ENCODE measurements around the gene CREG1.
"Not testable (repeated sequence)": the region's sequence is repeated elsewhere in the genome, so short reads cannot be mapped to it uniquely, and the experiment has no call there.

Gene CREG1

DNA sequence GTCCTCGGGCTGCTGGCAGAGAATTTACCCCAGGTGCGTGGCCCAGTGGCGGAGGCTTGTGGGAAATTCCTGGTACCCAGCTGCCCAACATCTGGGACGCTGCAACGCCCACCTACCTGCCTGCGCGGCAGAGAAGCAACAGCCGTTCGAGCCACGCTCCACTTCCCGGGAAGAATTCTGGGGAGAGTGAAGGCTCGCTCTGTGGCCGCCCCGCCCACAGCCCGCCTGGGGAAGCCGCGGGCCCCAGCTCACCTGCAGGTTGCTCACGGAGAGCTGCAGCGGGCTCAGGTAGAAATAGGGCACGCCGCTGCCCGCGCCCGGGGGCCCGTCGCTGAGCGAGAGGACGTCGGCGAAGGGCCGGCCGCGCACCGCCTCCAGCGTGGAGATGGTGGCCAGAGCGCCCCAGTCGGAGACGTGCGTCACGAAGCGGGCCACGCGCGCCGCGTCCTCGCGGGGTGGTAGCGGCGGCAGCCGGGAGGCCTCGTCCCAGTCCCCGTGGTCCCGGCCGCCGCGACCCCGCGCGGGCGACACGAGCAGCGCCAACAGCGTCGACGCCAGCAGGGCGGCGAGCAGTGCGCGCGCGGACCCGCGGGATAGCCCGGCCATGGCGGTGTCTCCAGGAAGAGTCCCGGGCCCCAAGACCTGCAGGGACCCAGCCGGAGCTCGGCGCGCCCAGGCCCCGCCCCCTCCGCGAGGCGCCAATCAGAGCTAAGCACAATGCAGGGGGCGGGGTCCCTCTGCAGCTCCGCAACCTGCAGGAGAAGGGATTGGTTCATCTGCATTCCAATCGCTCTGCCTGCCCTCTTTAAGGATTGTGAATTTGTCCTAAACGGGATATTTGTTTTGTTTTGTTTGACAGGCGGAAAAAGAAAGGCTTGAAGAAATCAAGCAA lies at the start of gene CREG1:
CREG1 (minus strand) TSS at position 627 of the 892 bp plus-strand sequence.
- peak; percentile 91 to 94 for DNase-seq

DNA sequence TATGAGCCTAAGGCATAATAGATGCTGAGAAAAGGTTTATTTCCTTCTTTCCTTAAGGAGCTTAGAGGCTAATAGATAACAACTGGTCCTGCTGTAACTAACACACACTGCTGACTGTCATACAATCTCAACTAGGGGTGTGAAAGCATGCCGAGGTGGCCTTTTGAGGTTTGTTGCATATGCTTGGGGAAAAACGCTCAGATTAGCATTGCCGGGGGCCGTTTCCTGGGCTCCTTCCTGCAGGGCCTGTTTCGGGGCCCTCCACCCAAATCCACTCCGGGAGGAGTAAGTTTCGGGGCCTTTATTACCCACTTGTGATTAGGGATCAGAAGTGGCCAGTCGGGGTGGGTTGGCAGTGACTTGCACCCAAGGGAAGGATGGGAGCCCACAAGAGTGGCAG lies 49.3 kb upstream of the CREG1 start:
- peak in 1 of 2 donors; percentile 17 for DNase-seq

DNA sequence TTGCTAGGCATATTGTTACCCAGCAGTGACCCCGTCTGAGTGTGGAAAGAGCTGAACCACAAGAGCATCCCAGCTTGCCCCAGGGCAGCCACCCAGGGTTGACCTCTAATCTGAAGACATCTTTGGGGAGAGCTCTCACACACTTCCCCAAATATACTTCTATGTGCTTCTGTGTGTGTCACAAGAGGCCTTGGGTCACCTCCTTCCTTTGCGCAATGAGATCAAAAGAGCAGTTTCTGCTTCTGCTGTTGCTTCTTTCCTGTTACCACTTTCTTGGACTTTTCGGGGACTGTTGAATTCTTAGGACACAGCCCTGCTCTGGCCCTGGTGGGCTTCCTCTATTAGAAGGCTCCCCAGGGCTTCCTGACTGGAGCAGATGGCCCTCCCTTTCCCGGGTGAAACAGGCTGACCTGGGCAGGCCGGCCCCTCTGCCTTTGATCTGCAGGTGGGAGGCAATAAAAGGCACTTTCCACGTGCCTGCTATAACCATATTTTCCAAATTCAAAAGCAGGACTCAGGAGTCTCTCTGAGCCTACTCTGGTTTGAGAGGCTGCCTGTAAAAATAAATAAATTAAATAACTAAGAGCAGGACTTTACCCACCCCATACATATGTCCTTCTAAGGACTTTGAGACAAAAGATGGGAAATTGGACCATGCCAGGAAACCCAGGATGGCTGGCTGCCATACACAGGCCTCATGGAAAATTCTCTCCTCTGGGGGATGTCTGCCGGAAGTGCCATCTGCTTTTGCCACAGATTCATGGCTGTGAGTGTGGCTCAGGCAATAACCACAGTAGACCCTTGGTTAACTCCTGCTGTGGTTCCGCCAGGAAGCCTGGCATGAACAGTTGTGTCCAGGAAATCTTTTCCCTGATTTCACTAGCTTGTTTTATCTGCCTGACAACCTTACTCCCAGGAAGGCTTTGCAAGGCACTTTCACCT lies 48.2 kb upstream of the CREG1 start:
- DNase-seq: peak in 1 of 2 donors; percentile 16

DNA sequence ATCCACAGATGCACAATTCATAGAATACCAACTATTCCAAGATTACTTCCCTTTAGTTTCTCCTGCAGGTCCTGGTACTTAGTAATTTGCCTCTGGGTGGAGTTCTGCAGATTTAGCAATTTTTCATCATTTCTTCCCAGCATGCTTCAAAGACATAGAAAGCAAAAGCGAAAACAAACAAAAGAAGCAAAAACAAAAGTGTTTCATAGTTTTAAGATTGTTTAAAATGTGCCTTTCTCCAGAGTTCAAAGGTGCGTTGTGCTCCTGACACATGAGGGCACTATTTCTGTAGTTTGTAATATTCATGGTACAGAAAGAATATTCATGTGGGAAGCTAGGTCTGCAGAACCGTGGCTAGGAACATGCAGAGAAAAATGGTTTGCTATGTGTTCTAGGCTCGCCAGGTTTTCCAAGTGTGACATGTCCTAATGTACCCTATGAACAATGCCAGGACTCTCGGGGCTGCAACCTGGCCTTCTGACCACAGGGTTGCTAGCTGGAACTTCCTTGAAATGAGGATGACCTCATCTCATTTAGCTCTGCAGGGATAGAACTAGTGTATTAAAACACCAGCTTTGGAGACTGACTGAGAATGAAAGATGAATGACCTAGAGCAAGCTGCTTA lies 46.5 kb upstream of the CREG1 start:
- peak; percentile 11 to 26 for DNase-seq

DNA sequence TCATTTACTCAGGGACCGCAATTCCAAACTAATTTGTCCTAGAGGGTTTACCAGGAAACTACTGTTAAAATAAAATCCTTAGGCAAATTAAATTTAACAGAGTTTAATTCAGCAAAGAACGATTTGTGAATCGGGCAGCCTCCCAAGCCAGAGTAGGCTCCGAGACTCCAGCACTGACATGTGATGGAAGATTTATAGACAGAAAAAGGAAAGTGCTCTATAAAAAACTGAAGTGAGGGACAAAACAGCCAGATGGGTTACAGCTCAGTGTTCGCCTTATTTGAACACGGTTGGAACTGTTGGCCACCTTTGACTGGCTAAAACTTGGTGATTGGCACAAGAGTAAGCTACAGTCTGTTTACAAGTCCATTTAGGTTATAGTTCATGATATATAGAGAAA lies 41.3 kb upstream of the CREG1 start:
- DNase-seq: no peak

DNA sequence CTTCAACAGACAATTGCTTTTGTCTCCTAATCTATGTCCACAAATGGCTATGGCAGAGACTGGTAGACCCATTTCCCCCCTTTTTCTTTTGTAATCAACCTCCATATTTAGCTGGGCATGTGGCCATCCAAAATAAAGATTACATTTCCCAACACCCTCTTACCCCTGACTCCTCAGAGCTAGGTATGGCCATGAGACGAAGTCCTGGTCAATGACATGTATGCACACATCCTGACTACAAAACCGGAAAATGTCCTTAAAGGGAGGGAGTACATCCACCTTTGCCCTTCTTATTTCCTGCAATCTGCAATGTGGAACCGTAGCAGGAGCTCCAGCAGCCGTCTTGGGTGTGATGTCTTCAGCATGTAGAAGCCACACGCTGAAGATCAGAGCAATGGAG lies 40.3 kb upstream of the CREG1 start:
- no peak for DNase-seq

DNA sequence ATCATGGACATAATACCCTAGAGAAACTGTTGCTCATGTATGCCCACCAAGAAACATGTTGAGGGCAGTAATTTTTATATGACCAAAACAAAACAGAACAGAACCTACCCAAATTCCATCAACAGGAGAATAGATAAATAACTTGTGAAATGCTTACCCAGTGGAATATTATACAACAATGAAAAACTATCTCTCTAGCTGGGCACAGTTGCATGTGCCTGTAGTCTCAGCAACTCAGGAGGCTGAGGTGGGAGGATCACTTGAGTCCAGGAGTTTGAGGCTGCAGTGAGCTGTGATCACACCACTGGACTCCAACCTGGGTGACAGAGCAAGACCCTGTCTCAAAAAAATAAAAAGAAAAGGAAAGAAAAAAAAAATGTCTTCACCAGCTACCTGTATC lies 38.9 kb upstream of the CREG1 start:
- DNase-seq: no peak

DNA sequence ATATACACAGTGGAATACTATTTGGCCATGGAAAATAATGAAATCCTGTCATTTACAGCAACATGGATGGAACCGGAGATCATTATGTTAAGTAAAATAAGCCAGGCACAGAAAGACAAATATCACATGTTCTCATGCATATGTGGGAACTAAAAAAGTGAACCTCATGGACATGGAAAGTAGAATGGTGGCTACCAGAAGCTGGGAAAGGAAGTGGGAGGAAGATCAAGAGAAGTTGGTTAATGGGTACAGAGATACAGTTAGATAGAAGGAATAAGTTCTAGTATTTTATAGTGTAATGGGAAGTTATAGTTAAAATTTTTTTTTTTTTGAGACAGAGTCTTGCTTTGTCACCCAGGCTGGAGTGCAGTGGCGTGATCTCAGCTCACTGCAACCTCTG lies 34.8 kb upstream of the CREG1 start:
- no peak for DNase-seq

DNA sequence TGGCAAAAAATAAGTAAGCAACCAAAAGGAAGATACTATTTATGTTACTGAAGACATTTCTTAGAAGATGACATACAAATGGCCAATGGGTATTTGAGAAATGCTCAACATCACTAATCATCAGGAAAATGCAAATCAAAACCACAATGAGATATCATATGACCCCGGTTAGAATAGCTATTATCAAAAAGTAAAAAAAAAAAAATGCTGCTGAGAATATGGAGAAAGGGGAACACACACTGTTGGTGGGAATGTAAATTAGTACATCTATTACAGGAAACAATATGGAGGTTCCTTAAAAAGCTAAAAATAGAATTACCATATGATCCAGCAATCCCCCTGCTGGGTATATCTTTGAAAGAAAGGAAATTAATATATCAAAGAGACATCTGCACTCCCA lies 34.3 kb upstream of the CREG1 start:
- no peak for DNase-seq

DNA sequence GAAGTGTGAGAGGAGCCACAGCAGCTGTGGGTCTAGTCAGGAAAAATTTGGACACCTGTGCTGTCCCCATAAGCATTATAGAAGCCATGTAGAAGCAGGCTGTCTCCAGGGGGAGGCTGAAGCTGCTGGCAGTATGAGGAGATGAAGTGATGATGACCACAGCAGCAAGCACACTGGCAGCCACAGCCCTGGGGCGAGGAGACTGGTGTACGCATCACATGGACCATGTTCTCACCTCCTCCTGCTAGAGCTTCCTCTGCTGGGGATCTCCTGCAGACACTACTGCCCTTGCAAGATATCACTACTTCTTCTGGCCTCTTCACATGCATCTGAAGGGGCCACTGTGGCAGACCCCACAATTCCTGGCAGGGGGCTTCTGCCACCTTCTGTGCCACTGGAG lies 33.8 kb upstream of the CREG1 start:
- no peak for DNase-seq

DNA sequence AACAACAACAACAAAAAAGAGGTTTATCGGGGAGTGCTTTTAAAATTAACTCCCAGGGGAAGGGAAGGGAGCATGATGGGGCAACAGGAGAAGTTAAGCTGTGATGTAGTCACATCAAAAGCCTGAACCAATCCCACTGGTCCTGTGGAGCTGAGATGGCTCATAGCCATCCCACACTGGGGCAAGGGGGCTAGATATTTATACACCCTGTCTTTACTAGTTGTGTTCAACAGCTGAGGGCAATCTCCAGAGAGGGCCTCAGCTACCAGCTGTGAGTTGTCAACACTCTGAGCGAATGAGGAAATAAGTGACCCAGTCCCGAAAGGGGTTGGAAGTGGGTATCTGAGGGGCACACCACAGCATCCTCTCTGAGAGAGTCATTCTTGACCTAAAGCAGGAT lies 31.0 kb upstream of the CREG1 start:
- no peak for DNase-seq

DNA sequence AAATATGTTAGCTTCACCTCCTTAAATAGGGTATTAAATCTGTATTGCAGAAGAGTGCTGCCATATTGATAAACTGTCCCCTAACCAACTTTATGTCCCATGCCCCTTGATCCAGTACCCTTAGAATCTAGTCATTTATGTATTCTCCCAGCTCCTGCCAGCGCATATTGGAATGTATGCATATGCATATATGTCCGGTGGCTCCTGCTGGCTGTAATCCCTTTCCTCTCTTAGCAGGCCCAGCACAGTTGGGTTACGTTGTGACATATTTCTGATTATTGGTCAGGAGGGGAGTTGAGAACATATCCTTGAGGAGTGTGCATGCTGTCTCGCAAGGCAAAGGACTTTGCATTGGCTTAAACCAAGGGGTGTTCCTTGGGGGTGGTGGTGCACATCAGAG lies 29.2 kb upstream of the CREG1 start:
- DNase-seq: no peak

DNA sequence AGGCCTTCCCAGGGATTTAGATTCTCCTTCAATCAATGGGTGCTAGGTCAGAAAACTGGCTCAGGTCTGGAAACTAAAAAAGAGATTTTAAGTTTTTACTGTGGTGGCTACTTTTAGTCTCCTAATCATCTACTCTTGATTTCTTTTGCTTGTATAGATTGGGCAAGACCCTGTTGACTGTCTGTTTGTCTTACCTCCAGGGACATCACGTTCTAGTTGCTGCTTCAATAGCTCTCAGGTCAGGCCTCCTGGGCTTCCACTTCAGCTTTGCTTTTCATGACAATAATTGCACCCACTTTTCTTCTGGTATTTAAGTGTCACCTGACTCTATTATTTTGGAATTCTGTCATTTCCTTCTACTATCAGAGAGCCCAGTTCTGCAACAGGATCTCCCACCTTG lies 28.5 kb upstream of the CREG1 start:
- DNase-seq: no peak

DNA sequence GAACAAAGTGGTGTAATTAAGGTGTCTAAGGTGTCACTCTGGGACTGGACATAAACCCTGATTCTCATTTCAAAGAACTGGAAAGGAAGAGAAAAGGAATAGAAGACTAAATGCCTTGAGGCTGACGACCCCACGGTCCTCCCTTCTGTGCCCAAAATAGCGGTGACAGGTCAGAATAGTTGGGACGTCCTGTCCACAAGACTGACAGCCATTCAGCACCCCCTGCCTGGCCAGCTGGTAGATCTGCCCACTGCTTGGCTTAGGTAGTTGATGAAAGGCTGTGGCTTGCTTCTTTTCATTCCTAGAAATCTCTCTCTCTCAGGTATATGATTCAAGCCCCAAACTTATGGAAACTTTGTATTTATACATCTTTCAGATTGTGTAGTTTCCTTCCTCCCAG lies 26.4 kb upstream of the CREG1 start:
- DNase-seq: no peak

DNA sequence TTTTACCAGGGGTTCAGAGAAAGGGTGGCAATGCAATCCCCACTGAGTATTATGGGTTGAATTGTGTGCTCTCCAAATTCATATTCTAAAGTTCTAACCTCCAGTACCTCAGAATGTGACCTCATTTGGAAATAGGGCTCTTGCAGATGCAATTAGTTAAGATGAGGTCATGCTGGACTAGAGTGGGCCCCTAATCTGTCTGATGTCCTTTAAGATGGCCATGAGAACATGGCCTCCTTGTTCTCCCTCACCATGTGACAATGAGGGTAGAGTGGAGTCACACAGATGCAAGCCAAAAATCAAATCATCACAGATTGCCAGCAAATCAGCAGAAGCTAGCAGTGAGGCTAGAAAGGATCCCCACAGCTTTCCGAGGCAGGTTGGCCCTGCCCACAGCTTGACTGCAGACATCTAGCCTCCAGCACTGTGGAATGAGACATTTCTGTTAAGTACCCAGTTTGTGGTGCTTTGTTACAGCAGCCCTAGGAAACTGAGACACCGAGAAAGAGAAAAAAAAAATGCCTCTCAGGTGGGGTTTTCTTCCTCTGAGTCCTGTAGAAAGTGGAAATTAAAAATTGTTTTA lies 25.5 kb upstream of the CREG1 start:
- DNase-seq: no peak

DNA sequence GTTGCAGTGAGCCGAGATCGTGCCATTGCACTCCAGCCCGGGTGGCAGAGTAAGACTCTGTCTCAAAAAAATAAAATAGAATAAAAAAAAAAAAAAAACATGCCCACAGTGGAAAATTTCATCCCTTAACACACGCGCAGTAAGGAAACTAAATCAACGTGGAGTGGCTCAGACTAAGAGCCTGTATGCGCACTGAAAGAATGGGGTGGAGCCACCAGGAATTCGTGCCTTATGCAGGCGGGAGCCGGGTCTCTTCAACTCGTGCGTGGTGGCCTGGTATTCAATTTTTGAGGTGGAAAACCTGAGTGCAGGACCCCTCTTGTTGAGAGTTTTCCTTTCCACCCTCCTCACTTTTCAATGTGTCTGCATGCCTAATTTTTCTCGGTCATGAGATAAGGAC lies 22.1 kb upstream of the CREG1 start:
- no peak for DNase-seq

DNA sequence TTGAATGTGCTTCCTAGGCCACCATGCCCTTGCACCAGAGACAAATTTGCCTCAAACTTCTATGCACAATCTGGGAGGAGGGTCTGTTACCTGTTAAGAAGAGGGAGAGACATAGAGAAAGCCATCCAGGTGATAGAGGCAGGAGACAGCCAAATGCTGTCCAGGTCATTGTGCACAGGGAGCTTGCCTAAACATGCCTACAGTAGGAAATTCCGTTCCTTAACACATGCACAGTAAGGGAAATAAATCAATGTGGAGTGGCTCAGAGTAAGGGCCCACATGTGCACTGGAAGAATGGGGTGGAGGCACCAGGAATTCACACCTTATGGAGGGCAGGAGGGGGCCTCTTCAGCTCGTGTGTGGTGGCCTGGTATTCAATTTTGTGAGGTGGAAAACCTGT lies 19.5 kb upstream of the CREG1 start:
- DNase-seq: no peak

DNA sequence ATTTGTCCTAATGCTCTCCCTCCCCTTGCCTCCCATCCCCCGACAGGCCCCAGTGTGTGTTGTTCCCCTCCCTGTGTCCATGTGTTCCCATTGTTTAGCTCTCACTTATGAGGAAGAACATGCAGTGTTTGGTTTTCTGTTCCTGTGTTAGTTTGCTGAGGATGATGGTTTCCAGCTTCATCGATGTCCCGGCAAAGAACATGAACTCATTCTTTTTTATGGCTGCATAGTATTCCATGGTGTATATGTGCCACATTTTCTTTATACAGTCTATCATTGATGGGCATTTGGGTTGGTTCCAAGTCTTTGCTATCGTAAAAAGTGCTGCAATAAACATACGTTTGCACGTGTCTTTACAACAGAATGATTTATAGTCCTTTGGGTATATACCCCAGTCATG lies 17.1 kb upstream of the CREG1 start:
- DNase-seq: not testable (repeated sequence)

DNA sequence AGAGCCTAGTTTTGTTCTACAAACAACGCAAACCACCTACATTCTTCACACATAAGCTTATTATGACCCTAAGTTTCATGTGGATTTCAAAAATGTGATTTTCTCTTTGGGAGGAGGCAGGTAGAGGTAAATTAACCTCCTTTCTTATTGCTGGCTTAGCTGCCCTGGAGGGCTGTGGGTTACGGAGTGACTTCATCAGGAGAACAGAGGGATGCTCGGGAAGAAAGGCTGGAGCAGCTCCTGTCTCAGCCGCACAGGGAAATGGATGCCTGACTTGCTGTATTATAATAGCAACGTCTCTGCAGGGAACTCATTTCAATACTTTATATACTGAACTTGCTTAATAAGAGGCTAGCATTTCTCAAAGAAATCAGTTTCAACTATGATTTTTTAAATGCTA lies 14.1 kb upstream of the CREG1 start:
- DNase-seq: no peak

DNA sequence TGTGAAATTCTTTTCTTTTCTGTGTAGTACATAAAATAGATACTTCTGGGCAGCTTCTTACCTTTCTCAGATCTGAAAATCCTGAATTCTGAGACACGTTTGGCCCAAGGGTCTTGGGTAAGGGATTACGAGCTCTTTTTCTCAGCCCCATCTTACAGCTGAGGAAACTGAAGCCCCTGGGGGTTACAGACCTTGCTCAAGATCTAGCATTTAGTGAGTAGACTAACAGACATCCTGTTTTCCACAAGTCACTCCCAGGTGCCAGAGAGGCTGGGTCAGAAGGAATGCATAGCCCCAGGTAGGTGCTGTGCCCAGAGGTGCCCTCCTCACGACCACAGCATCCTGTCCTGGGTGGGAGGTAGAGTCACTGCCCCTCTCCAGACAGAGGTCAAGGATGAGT lies 13.2 kb upstream of the CREG1 start:
- no peak for DNase-seq

DNA sequence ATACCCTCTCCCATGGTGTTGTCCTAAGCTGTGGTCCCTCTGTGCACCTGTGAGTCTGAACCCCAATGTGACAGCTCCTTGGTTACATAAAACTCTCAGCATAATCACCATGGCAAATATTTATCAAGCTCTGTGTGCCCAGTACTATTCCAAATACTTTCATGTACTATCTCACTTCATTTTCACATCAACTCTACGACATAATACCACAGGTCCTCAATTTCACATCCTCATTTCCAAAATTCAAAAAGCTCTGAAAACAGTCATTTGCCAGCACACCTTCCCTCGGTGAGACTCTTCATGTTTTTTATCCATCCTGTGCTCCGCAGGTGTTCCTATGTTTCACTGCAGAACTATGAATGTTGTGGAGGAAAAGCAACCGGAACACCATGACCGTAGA lies 12.4 kb upstream of the CREG1 start:
- no peak for DNase-seq

DNA sequence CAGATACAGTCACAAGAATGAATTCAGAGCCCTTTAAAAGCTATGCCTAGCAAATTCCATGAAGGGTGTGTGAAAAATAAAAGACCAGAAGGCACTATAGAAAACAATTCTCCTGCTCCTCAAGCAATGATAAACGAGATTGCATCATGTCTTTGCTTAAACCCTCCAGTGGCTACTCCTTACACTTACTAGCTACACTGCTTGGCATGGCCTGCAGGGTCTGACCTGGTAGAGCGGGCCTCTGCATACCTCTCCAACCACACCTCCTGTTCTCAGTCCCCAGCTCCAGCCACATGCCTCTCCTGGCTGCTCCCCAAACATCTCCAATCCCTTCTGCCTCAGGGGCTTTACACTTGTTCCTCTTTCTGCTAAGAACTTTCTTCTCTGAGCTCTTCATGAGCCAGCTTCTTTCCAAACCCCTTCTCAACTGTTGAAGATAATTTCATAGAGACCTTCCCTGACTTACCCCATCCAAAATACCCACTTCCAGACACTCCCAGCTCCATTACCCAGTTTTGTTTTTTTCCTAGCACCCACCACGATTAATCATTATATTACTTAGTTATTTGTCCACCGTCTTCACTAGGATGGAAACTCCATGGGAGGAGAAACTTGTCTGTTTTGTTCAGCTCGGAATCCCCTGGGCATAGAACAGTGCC lies 11.2 kb upstream of the CREG1 start:
- no peak for DNase-seq
